B cell (primary cell): ENCODE data around the gene TTLL10. TPM values are rescaled to one million over a fixed set of nuclear protein-coding genes. Genes with fewer than 3 reads are reported as not detected.

ENCODE experiments used
- ATAC-seq: fragments of 200-7000 bp; cut with Tn5 transposase; one replicate; pipeline ENCODE4 v1.10.0; 2021; ENCODE audit warnings: low read depth, mild to moderate bottlenecking, moderate number of reproducible peaks, moderate library complexity
- CTCF ChIA-PET: fragments of 350-600 bp; sonication (Branson Sonifier 250); formaldehyde crosslinking; loops from one replicate; lab custom pipeline; 2021; ENCODE audit warnings: antibody characterized with exemption, inconsistent platforms; lab: Charles Lee
- POLR2A ChIA-PET: fragments of 350-600 bp; sonication (Branson Sonifier 250); formaldehyde crosslinking; loops from one replicate; lab custom pipeline; 2021; ENCODE audit warnings: antibody characterized with exemption; lab: Charles Lee
- DNase-seq: peaks from one replicate; pipeline ENCODE4 v3.0.0; 2013
- H2AFZ ChIP-seq: 2 replicates; pipeline ENCODE4 v1.6.1; 2012; ENCODE audit warnings: mild to moderate bottlenecking, low read depth, low read length; ENCODE audit not compliant: insufficient read depth, poor library complexity, severe bottlenecking
- H3K27ac ChIP-seq, 2 donors: 1 replicate in 1 of 2; 2 replicates in 1 of 2; pipeline ENCODE4 v1.5.1; 2012 to 2013; ENCODE audit warnings: low read length in 2 of 2, mild to moderate bottlenecking in 2 of 2, moderate library complexity in 1 of 2
- H3K27me3 ChIP-seq, 4 experiments: fragments of 200-600 bp in 1 of 4; sonication (generic) in 1 of 4; replicated peaks in 1 of 4; 1 replicate in 2 of 4; 2 replicates in 2 of 4; pipeline versions ENCODE4 v1.6.1 to v1.7.0; 2013 to 2016; ENCODE audit warnings: low read length in 3 of 4, mild to moderate bottlenecking in 2 of 4, mixed read lengths in 1 of 4, moderate library complexity in 1 of 4; ENCODE audit not compliant: insufficient read depth in 4 of 4, control insufficient read depth in 3 of 4; ENCODE audit errors: control extremely low read depth in 1 of 4
- H3K36me3 ChIP-seq, 2 experiments: replicated peaks in 1 of 2; 1 replicate in 1 of 2; 2 replicates in 1 of 2; pipeline versions ENCODE4 v1.6.1 to v1.7.1; 2013; ENCODE audit warnings: low read length in 1 of 2; ENCODE audit not compliant: insufficient read depth in 2 of 2, control insufficient read depth in 1 of 2; ENCODE audit errors: control extremely low read depth in 1 of 2, extremely low read depth in 1 of 2
- H3K4me1 ChIP-seq, 2 donors: fragments of 200-600 bp in 1 of 2; sonication (generic) in 1 of 2; 1 replicate in 1 of 2; 2 replicates in 1 of 2; pipeline versions ENCODE4 v1.5.1 to v1.6.1; 2013 to 2017; ENCODE audit warnings: low read length in 2 of 2; ENCODE audit not compliant: control insufficient read depth in 2 of 2, insufficient read depth in 2 of 2
- H3K4me2 ChIP-seq: replicated peaks from 2 replicates; pipeline ENCODE3; 2012; ENCODE audit warnings: mild to moderate bottlenecking, low read depth, low read length; ENCODE audit not compliant: poor library complexity, severe bottlenecking
- H3K4me3 ChIP-seq, 5 experiments: fragments of 200-600 bp in 1 of 5; sonication (generic) in 1 of 5; 1 replicate in 3 of 5; 2 replicates in 2 of 5; pipeline versions ENCODE4 v1.5.1 to v1.7.0; 2011 to 2016; ENCODE audit warnings: low read length in 4 of 5, mild to moderate bottlenecking in 4 of 5, low read depth in 2 of 5, control low read depth in 1 of 5, moderate library complexity in 1 of 5; ENCODE audit not compliant: insufficient read depth in 1 of 5; ENCODE audit errors: control extremely low read depth in 1 of 5, extremely low read depth in 1 of 5
- H3K79me2 ChIP-seq: fragments of 200-600 bp; sonication (generic); one replicate; pipeline ENCODE4 v1.6.0; 2016; ENCODE audit warnings: low read length; ENCODE audit not compliant: control insufficient read depth, insufficient read depth
- H3K9ac ChIP-seq: fragments of 200-600 bp; sonication (generic); 2 replicates; pipeline ENCODE4 v1.6.1; 2017; ENCODE audit warnings: mild to moderate bottlenecking, low read length, moderate library complexity
- H3K9me3 ChIP-seq, 3 donors: one replicate each; pipeline versions ENCODE4 v1.6.1 to v1.7.1; 2013; ENCODE audit warnings: low read length in 2 of 3; ENCODE audit not compliant: control insufficient read depth in 2 of 3, insufficient read depth in 1 of 3; ENCODE audit errors: control extremely low read depth in 1 of 3
- H4K20me1 ChIP-seq: 2 replicates; pipeline ENCODE4 v1.6.0; 2012; ENCODE audit warnings: mild to moderate bottlenecking, low read length; ENCODE audit not compliant: insufficient read depth, control insufficient read depth, poor library complexity, severe bottlenecking
- H3K27ac Mint-ChIP-seq: one replicate; pipeline ENCODE4 v1.8.0; 2021; ENCODE audit warnings: mixed read lengths
- H3K27me3 Mint-ChIP-seq: one replicate; pipeline ENCODE4 v1.8.0; 2021; ENCODE audit warnings: mixed read lengths
- H3K4me1 Mint-ChIP-seq: one replicate; pipeline ENCODE4 v1.8.0; 2021; ENCODE audit warnings: mixed read lengths
- H3K4me3 Mint-ChIP-seq: one replicate; pipeline ENCODE4 v1.8.0; 2021; ENCODE audit warnings: mixed read lengths
- H3K9me3 Mint-ChIP-seq: one replicate; pipeline ENCODE4 v1.8.0; 2022; ENCODE audit warnings: mixed read lengths; ENCODE audit not compliant: insufficient read depth
- EZH2 ChIP-seq: IDR thresholded peaks from 2 replicates; pipeline ENCODE4 v1.6.1; 2012; ENCODE audit warnings: borderline replicate concordance, low read depth, mild to moderate bottlenecking, moderate library complexity, low read length; ENCODE audit not compliant: insufficient read depth, poor library complexity, severe bottlenecking
- WGBS: methylation state at CpG from one replicate; pipeline ENCODE4 v1.1.5; 2013; ENCODE audit warnings: missing lambda C conversion rate; ENCODE audit not compliant: insufficient coverage; 5-methylcytosine and 5-hydroxymethylcytosine counted together
- intact Hi-C: fragments of 100-400 bp; cut with micrococcal nuclease; formaldehyde crosslinking; loops from one replicate; pipeline ENCODE4 v1.10.0; 2022
- polyA plus RNA-seq: library from polyadenylated mRNA; depleted of rRNA; stranded (reverse); fragments of >200 nt; gene quantifications from 2 replicates; pipeline ENCODE4 v1.2.3, GENCODE V29; 2012
- total RNA-seq, 2 donors: library from RNA; stranded (reverse); fragments of 120-200 nt in 1 of 2; gene quantifications; 1 replicate in 1 of 2; 2 replicates in 1 of 2; pipeline versions ENCODE4 v1.2.3 to v1.2.4, GENCODE V29; 2013 to 2022
- TF ChIP-seq, protein P1 (sequence below): fragments of 200-600 bp; IDR thresholded peaks from one replicate; pipeline ENCODE4 v1.8.0; 2022; ENCODE audit warnings: antibody characterized with exemption, mild to moderate bottlenecking

Gene TTLL10
- total and polyA plus RNA-seq, 2 donors (not counting 1 experiment from before 2014, with no cell fraction given), result 0.37 to 0.45 TPM

DNA sequence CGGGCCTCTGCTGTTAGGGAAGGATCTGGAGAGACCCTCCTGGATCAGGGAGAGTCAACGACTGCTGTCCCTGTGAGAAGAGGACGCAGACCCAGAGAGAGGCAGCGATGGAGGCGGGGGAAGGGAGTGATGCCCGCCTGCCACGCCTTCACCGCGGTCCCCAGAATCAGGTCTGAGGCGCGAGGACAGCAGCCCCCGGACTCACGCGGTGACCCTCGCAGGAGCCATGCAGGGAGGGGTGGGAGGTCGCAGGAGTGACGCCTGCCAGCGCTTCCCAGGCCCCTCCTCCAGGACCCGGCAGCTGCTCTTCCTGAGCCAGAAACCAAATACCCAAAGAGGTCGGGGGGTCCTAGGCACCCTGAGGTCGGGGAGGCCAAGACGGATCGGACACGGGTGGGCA, 46.5 kb downstream of the TTLL10 start:
- no peaks in the 10 kb centered on the region for H3K27me3 Mint-ChIP-seq

DNA sequence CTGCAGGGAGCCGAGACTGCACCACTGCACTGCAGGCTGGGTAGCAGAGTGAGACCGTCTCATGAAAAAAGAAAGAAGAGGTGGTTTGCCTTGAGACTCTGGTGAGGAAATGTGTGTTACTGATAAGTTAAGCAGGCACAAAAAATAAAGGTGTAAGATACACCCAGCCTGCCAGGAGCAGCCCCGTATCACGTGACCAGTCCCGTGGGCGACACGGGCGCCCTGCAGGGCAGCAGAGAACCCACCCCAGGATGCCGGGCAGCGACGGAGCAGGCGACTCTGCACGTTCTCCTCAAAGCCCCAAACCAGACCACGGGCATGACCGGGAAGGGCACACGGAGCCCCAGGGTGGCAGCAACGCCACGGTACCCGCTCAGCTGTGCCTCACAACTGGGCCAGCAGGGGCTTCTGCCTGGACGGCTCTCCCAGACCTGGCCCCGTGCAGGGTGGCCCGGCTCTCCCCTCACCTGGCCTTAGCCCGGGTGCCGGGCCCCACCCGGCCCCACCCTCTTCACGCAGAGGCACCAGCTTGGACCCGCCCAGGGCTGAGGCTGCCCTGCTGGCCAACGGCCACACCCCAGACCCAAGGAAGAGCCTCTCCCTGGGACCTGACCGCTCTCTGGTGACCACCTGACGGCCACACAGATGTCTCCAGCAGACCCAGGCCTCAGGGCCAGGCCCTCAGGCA, 48.4 kb downstream of the TTLL10 start:
- peaks cover 0 to 77% of the 10 kb centered on the region in 2 experiments for H3K36me3 ChIP-seq
- WGBS, result 89% methylated on average over 29 of the region's 30 CpGs
- H3K27ac Mint-ChIP-seq, result no peak overlapping the region
- peaks cover 3% of the 10 kb centered on the region for H3K4me1 Mint-ChIP-seq
- peaks cover 36% of the 10 kb centered on the region for H3K79me2 ChIP-seq
- CTCF ChIA-PET, result interaction anchor here (1.0 kb wide), 1 partner anchor 70 kb away, joined by 3 read pairs; no protein-coding TSS in a partner anchor
- TF ChIP-seq, protein P1, sequence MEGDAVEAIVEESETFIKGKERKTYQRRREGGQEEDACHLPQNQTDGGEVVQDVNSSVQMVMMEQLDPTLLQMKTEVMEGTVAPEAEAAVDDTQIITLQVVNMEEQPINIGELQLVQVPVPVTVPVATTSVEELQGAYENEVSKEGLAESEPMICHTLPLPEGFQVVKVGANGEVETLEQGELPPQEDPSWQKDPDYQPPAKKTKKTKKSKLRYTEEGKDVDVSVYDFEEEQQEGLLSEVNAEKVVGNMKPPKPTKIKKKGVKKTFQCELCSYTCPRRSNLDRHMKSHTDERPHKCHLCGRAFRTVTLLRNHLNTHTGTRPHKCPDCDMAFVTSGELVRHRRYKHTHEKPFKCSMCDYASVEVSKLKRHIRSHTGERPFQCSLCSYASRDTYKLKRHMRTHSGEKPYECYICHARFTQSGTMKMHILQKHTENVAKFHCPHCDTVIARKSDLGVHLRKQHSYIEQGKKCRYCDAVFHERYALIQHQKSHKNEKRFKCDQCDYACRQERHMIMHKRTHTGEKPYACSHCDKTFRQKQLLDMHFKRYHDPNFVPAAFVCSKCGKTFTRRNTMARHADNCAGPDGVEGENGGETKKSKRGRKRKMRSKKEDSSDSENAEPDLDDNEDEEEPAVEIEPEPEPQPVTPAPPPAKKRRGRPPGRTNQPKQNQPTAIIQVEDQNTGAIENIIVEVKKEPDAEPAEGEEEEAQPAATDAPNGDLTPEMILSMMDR, result no peak
- TF ChIP-seq EZH2, result no peak
- no peaks in the 10 kb centered on the region for H3K9me3 Mint-ChIP-seq
- H3K4me3 Mint-ChIP-seq, result no peak overlapping the region
- no peak overlapping the region for H3K4me2 ChIP-seq
- H3K9me3 ChIP-seq, result peaks cover 0 to 3% (median 0%) of the 10 kb centered on the region in 3 donors
- H3K4me3 ChIP-seq, result no peak overlapping the region
- H4K20me1 ChIP-seq, result peaks cover 80% of the 10 kb centered on the region
- intact Hi-C loops, result no loop called here
- ATAC-seq (no peak), DNase-seq (no peak)
- no peaks in the 10 kb centered on the region for H3K27me3 ChIP-seq
- H3K27me3 Mint-ChIP-seq, result no peaks in the 10 kb centered on the region
- no peak overlapping the region for H3K9ac ChIP-seq
- H3K27ac ChIP-seq, result no peak overlapping the region
- H2AFZ ChIP-seq, result no peak overlapping the region
- POLR2A ChIA-PET, result no interaction called here
- no peaks in the 10 kb centered on the region for H3K4me1 ChIP-seq

More for the DNA sequence above, 46.5 kb downstream of the TTLL10 start:
- H3K4me1 ChIP-seq, result peaks cover 3 to 4% of the 10 kb centered on the region in 2 donors
- DNase-seq, result no peak
- ChIA-PET POLR2A (no interaction called here), CTCF (no interaction called here)
- peaks cover 0 to 3% (median 0%) of the 10 kb centered on the region in 3 donors for H3K9me3 ChIP-seq
- no peak overlapping the region for H3K27ac ChIP-seq
- TF ChIP-seq, protein P1, result no peak
- TF ChIP-seq EZH2, result no peak
- H3K9ac ChIP-seq, result no peak overlapping the region
- no peak overlapping the region for H3K4me2 ChIP-seq
- Mint-ChIP-seq H3K4me1 (peaks cover 8% of the 10 kb centered on the region), H3K4me3 (no peak overlapping the region), H3K9me3 (no peaks in the 10 kb centered on the region), H3K27ac (no peak overlapping the region)
- H4K20me1 ChIP-seq, result peaks cover 74% of the 10 kb centered on the region
- peaks cover 0 to 68% of the 10 kb centered on the region in 2 experiments for H3K36me3 ChIP-seq
- WGBS, result 97% methylated on average over 24 of the region's 24 CpGs
- ATAC-seq, result no peak
- H3K79me2 ChIP-seq, result peaks cover 18% of the 10 kb centered on the region
- no peak overlapping the region for H3K4me3 ChIP-seq
- intact Hi-C loops, result no loop called here
- H2AFZ ChIP-seq, result no peak overlapping the region
- H3K27me3 ChIP-seq, result no peaks in the 10 kb centered on the region
